Peyer's patch (tissue), 4 donors: ENCODE results near the gene IQCK. TPM values are rescaled to one million over a fixed set of nuclear protein-coding genes. Genes with fewer than 3 reads are reported as not detected.
A peak's percentile ranks its signal among the peaks of the same experiment; 100 is the strongest.

Source experiments
- DNase-seq, 3 donors: peaks; one replicate each; pipeline ENCODE4 v3.0.0-alpha.2; 2017 to 2019
- H3K27ac ChIP-seq, 4 donors: fragments of 200-600 bp; sonication (generic); one replicate each; pipeline ENCODE4 v1.5.1; 2016 to 2019
- H3K27me3 ChIP-seq, 2 donors: fragments of 200-600 bp; sonication (generic); one replicate each; pipeline ENCODE4 v1.5.1; 2019
- H3K36me3 ChIP-seq, 3 donors: fragments of 200-600 bp; sonication (generic); one replicate each; pipeline ENCODE4 v1.5.1; 2016 to 2019
- H3K4me1 ChIP-seq, 4 donors: fragments of 200-600 bp; sonication (generic); one replicate each; pipeline ENCODE4 v1.5.1; 2016 to 2019
- H3K4me3 ChIP-seq, 4 donors: fragments of 200-600 bp; sonication (generic); 1 replicate in 3 of 4; 2 replicates in 1 of 4; pipeline ENCODE4 v1.5.1; 2016 to 2019; ENCODE audit warnings: mild to moderate bottlenecking in 1 of 4
- H3K9me3 ChIP-seq, 4 donors: fragments of 200-600 bp; sonication (generic); one replicate each; pipeline ENCODE4 v1.5.1; 2016 to 2019; ENCODE audit warnings: mild to moderate bottlenecking in 1 of 4
- CTCF ChIP-seq, 6 experiments: fragments of 450-650 bp in 4 of 6; fragments of 200-600 bp in 2 of 6; sonication (generic) in 1 of 6; IDR thresholded peaks; one replicate each; pipeline ENCODE4 v1.5.1; 2017 to 2019; ENCODE audit warnings: antibody characterized with exemption in 6 of 6, mild to moderate bottlenecking in 3 of 6, moderate library complexity in 1 of 6
- POLR2A ChIP-seq, 2 donors: fragments of 450-650 bp; IDR thresholded peaks; one replicate each; pipeline ENCODE4 v1.5.1; 2017; ENCODE audit warnings: antibody characterized with exemption in 2 of 2, mild to moderate bottlenecking in 2 of 2, moderate library complexity in 2 of 2
- total RNA-seq, 4 donors: library from RNA; depleted of rRNA; stranded (reverse); fragments of >200 nt; gene quantifications; one replicate each; pipeline ENCODE4 v1.1.0, GENCODE V29; 2016

The IQCK gene
- total RNA-seq, 4 donors from 2014 or later, result 8.2 to 42.9 (median 10.3) TPM

- DNase-seq, result no peak
- Histone ChIP-seq H3K27me3 (no peaks in the 10 kb centered on the region), H3K9me3 (no peaks in the 10 kb centered on the region), H3K4me3 (no peak overlapping the region), H3K36me3 (no peaks in the 10 kb centered on the region), H3K27ac (no peak overlapping the region), H3K4me1 (no peaks in the 10 kb centered on the region)
- TF ChIP-seq CTCF (IDR thresholded peaks at IDR 0.05), result no peak
- no peak for TF ChIP-seq POLR2A (IDR thresholded peaks at IDR 0.05)
Measured at GRCh38 chr16:19894586-19894985, 176.5 kb downstream of the IQCK start.

GRCh38 chr16:19896951-19897350, 178.9 kb downstream of the IQCK start:
- no peaks in the 10 kb centered on the region for H3K27me3 ChIP-seq
- no peaks in the 10 kb centered on the region for H3K36me3 ChIP-seq
- no peaks in the 10 kb centered on the region for H3K9me3 ChIP-seq
- no peak for DNase-seq
- H3K4me1 ChIP-seq, result no peaks in the 10 kb centered on the region
- no peak for TF ChIP-seq CTCF (IDR thresholded peaks at IDR 0.05)
- TF ChIP-seq POLR2A (IDR thresholded peaks at IDR 0.05), result no peak
- no peak overlapping the region for H3K4me3 ChIP-seq
- no peak overlapping the region for H3K27ac ChIP-seq

GRCh38 chr16:19898166-19898565, 180.1 kb downstream of the IQCK start:
- no peak for DNase-seq
- no peak overlapping the region for H3K4me3 ChIP-seq
- H3K9me3 ChIP-seq, result no peaks in the 10 kb centered on the region
- H3K27ac ChIP-seq, result no peak overlapping the region
- no peaks in the 10 kb centered on the region for H3K4me1 ChIP-seq
- TF ChIP-seq CTCF (IDR thresholded peaks at IDR 0.05), result no peak
- no peak for TF ChIP-seq POLR2A (IDR thresholded peaks at IDR 0.05)
- H3K27me3 ChIP-seq, result no peaks in the 10 kb centered on the region
- H3K36me3 ChIP-seq, result no peaks in the 10 kb centered on the region

- H3K27ac ChIP-seq, result no peak overlapping the region
- no peaks in the 10 kb centered on the region for H3K36me3 ChIP-seq
- peak in 1 of 3 donors; percentile 62 for DNase-seq
- no peaks in the 10 kb centered on the region for H3K4me1 ChIP-seq
- H3K9me3 ChIP-seq, result no peaks in the 10 kb centered on the region
- H3K27me3 ChIP-seq, result no peaks in the 10 kb centered on the region
- TF ChIP-seq CTCF (IDR thresholded peaks at IDR 0.05) (peak; percentile 14 to 69 (median 62)), POLR2A (IDR thresholded peaks at IDR 0.05) (no peak)
- H3K4me3 ChIP-seq, result no peak overlapping the region
Measured at GRCh38 chr16:19898924-19899604, 181.0 kb downstream of the IQCK start.

- Histone ChIP-seq H3K9me3 (no peaks in the 10 kb centered on the region), H3K4me1 (no peaks in the 10 kb centered on the region), H3K36me3 (no peaks in the 10 kb centered on the region), H3K27ac (no peak overlapping the region), H3K27me3 (no peaks in the 10 kb centered on the region), H3K4me3 (no peak overlapping the region)
- no peak for TF ChIP-seq POLR2A (IDR thresholded peaks at IDR 0.05)
- no peak for TF ChIP-seq CTCF (IDR thresholded peaks at IDR 0.05)
- DNase-seq, result no peak
Measured at GRCh38 chr16:19899605-19899955, 181.5 kb downstream of the IQCK start.

GRCh38 chr16:19901164-19901563, 183.1 kb downstream of the IQCK start:
- DNase-seq, result no peak
- H3K9me3 ChIP-seq, result no peaks in the 10 kb centered on the region
- H3K27ac ChIP-seq, result no peak overlapping the region
- no peaks in the 10 kb centered on the region for H3K4me1 ChIP-seq
- H3K36me3 ChIP-seq, result no peaks in the 10 kb centered on the region
- TF ChIP-seq POLR2A (IDR thresholded peaks at IDR 0.05) (no peak), CTCF (IDR thresholded peaks at IDR 0.05) (no peak)
- no peak overlapping the region for H3K4me3 ChIP-seq
- no peaks in the 10 kb centered on the region for H3K27me3 ChIP-seq
